ENCODE results near the gene ARID3A.

The ARID3A gene

DNA sequence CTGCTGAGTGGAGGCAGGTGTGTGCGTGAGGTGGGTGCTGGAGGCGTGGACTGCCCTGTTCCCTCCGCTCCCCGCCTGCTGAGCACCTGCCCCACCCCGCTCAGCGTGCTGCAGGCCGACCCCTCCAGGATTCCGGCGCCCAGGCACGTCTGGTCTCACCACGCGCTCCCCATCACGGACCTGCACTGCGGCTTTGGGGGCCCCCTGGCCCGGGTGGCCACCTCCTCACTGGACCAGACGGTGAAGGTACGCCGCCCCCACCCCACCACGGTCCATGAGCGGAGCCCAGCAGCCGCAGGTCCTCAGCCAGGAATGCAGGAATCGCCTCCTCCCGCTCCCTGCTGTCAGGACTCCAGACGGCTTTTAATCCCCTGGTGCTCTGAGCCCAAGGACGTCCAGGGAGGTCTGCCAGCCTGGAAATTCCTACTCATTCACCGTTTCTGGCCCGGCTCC, 64.3 kb downstream of the ARID3A start:
- no peak for DNase-seq

DNA sequence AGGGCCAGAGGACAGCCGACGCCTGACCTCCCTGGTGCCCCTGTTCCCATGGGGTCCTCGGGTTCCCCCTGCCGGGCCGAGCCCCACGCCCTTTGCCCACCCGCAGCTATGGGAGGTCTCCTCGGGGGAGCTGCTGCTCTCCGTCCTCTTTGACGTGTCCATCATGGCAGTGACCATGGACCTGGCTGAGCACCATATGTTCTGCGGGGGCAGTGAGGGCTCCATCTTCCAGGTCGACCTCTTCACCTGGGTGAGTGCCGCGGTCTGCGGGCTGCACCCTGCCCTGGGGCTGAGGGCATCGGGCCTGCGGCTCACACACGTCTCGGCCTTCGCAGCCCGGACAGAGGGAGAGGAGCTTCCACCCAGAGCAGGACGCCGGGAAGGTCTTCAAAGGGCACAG, 64.9 kb downstream of the ARID3A start:
- no peak for DNase-seq

- peak; percentile 73 for DNase-seq
Measured at GRCh38 chr19:991174-991931, 65.5 kb downstream of the ARID3A start.

GRCh38 chr19:991932-992669, 66.3 kb downstream of the ARID3A start:
- no peak for DNase-seq

- DNase-seq: no peak
Measured at GRCh38 chr19:992670-993055, 66.8 kb downstream of the ARID3A start.

DNA sequence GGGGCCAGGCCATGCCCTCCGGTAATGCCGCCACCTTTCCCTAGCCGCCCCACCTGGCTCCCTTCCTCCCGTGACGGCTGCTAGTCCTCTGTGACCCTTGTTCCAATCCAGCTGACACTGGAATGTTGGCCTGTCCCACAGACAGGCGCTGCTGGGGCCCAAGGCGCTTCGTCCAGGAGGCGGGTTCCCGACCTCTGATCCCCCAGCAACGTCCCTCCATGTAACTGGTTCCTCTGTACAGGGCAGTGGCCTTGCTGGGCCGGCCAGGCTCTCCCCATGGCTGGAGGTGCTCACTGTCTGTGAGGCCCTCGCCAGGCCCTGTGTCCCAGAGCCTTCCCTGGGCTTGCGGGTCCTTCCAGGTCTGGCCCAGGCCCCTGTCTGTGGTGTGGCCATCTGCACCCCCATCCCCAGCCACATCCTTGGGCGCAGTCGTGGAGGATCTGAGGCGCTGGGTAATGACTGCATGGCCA, 67.6 kb downstream of the ARID3A start:
- DNase-seq: peak; percentile 4

- DNase-seq: no peak
Measured at GRCh38 chr19:993831-994393, 68.1 kb downstream of the ARID3A start.

DNA sequence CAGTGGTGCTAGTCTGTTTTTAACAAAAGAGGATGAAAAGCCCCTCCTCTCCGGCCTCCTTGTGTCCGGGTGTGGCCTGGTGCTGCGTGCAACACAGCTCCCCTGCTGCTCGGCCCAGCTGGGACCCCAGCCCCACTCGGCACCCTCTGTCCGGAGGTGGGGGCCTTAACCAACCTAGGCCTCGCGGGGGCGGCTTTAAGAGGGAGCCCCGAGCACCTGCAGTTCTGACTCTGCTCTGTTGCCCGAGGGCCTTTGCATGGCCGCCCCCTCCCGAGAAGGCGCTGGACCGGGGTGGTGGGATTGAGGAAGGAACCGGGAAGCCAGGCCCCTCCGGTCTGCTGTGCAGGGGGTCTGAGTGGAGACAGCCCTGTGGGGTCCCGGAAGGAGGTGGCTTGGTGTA, 68.7 kb downstream of the ARID3A start:
- no peak for DNase-seq

GRCh38 chr19:995051-995827, 69.4 kb downstream of the ARID3A start:
- no peak for DNase-seq

- DNase-seq: peak; percentile 71
Measured at GRCh38 chr19:996051-996838, 70.4 kb downstream of the ARID3A start.

GRCh38 chr19:998064-998463, 72.2 kb downstream of the ARID3A start:
- no peak for DNase-seq

DNA sequence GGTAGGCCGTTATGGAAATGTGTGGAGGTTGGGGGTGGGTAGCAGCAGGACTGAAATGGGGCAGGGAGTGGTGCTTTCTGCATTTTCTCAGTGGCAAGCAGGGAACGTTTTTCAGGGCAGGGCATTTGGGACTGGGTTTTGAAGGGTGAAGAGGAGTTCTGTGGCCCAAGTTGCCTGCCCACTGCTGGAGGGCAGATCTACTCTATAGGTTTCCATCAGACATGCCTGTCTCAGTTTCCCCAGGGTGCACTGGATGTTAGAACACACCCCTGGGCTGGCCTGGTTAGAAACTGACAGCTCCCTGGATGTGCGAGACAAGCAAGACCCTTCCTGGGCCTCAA, 73.5 kb downstream of the ARID3A start:
- DNase-seq: no peak

DNA sequence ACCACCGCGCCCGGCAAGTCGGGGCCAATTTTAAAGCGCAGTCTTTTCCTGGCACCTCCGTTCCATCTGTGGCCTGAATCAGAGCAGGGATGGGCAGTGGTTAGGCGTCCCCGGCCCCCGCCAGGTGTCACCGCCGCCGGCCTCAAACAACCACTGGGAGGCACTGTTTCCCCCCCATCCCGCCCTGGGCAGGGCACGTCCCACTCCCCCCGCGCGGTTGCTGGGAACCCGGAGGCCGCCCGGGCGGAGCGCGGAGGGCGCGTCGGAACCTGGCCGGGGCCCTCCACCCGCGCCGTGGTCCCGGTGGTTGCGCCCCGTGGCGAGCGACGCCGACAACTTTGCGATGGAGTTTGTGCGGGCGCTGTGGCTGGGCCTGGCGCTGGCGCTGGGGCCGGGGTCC, 74.3 kb downstream of the ARID3A start, which contains the start of gene GRIN3B:
Gene GRIN3B, plus strand, starts transcription at position 325 of the 400 bp plus-strand sequence. Its CDS starts 19 bp downstream, at position 344.
- peak; percentile 83 for DNase-seq

GRCh38 chr19:1000591-1001537, 75.0 kb downstream of the ARID3A start:
- no peak for DNase-seq

GRCh38 chr19:1001538-1002166, 75.8 kb downstream of the ARID3A start:
- DNase-seq: peak; percentile 79

DNA sequence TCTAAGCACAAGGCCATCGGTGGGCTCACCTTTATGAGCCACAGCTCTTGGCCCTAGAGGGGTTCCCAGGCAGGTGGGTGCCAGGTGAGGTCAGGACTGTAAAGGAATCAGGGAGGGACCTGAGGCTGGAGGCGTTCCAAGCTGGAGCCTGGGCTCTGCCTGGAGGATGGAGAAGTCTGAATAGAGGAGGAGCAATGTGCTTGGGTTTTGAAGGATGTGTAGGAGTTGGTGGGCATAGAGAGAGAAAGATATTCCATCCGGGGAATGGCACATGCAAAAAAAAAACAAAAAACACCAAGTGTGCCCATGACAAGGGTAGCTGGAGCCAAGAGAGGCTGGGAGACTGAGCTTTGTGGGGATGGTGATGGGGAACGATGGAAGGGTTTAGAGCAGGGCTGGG, 76.8 kb downstream of the ARID3A start:
- DNase-seq: no peak

- no peak for DNase-seq
Measured at GRCh38 chr19:1003283-1003682, 77.4 kb downstream of the ARID3A start.

GRCh38 chr19:1004204-1004802, 78.5 kb downstream of the ARID3A start:
- no peak for DNase-seq

- no peak for DNase-seq
Measured at GRCh38 chr19:1004803-1005664, 79.2 kb downstream of the ARID3A start.
